Endothelial cell (in vitro differentiated cells): ENCODE results near the gene LGALS9. TPM values are rescaled to one million over a fixed set of nuclear protein-coding genes. Genes with fewer than 3 reads are reported as not detected.
A peak's percentile ranks its signal among the peaks of the same experiment; 100 is the strongest.
"Not testable (repeated sequence)": the region's sequence is repeated elsewhere in the genome, so short reads cannot be mapped to it uniquely, and the experiment has no call there.

Experiments
- DNase-seq: peaks from one replicate; pipeline ENCODE4 v3.0.0; 2021; ENCODE audit warnings: low spot score
- H3K27ac Mint-ChIP-seq: one replicate; pipeline ENCODE4 v1.8.0; 2021; ENCODE audit warnings: mixed read lengths, inconsistent platforms; ENCODE audit not compliant: unreplicated experiment
- H3K27me3 Mint-ChIP-seq: one replicate; pipeline ENCODE4 v1.8.0; 2021; ENCODE audit warnings: mild to moderate bottlenecking, moderate library complexity, mixed read lengths, inconsistent platforms; ENCODE audit not compliant: unreplicated experiment
- H3K36me3 Mint-ChIP-seq: one replicate; pipeline ENCODE4 v1.8.0; 2021; ENCODE audit warnings: mild to moderate bottlenecking, low read depth, mixed read lengths, inconsistent platforms; ENCODE audit not compliant: unreplicated experiment
- H3K4me1 Mint-ChIP-seq: one replicate; pipeline ENCODE4 v1.8.0; 2021; ENCODE audit warnings: mild to moderate bottlenecking, mixed read lengths, inconsistent platforms; ENCODE audit not compliant: unreplicated experiment
- H3K4me3 Mint-ChIP-seq: one replicate; pipeline ENCODE4 v1.8.0; 2021; ENCODE audit warnings: mild to moderate bottlenecking, mixed read lengths, inconsistent platforms; ENCODE audit not compliant: unreplicated experiment
- H3K9me3 Mint-ChIP-seq: one replicate; pipeline ENCODE4 v1.8.0; 2021; ENCODE audit warnings: mixed read lengths, inconsistent platforms; ENCODE audit not compliant: unreplicated experiment
- total RNA-seq: library from RNA; stranded (reverse); fragmentation: NEBNext Ultra II Directional; extraction: Animal tissue kit (Norgen Biotek cat#: 25700); gene quantifications from one replicate; pipeline ENCODE4 v1.2.1, GENCODE V29; 2021; ENCODE audit not compliant: unreplicated experiment
- TF ChIP-seq, protein P1 (sequence below): fragments of 200-600 bp; sonication (generic); IDR thresholded peaks from one replicate; pipeline ENCODE4 v1.5.0; 2021; ENCODE audit warnings: antibody characterized with exemption; ENCODE audit not compliant: unreplicated experiment

Gene LGALS9
- total RNA-seq, 1 donor from 2014 or later, result 5.8 TPM

DNA sequence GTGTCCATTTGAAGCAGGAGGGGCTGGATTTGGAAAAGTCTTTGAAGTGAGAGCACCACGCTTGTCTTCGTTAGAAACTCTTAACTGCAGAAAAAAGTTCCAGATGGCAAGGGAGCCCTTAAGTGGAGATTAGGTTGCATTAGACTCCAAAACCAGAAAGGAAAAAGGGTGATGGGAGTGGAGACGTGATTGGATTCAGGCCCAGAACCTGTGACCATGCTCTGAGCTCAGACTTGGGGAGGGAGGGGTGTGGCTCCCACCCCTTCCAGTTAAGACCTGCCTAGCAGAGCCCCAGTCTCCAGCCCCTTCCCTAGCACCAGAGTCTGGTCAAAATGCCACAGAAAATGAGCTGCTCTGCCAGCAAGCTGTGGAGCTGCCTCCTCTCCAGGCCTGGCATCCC lies 6.4 kb upstream of the LGALS9 start:
- no peak for DNase-seq
- H3K36me3 Mint-ChIP-seq, result peaks cover 49% of the 10 kb centered on the region
- H3K4me1 Mint-ChIP-seq, result peaks cover 14% of the 10 kb centered on the region
- peaks cover 4% of the 10 kb centered on the region for H3K27me3 Mint-ChIP-seq
- no peaks in the 10 kb centered on the region for H3K9me3 Mint-ChIP-seq
- peak overlapping the region; percentile 26 for H3K4me3 Mint-ChIP-seq
- no peak overlapping the region for H3K27ac Mint-ChIP-seq
- TF ChIP-seq, protein P1, sequence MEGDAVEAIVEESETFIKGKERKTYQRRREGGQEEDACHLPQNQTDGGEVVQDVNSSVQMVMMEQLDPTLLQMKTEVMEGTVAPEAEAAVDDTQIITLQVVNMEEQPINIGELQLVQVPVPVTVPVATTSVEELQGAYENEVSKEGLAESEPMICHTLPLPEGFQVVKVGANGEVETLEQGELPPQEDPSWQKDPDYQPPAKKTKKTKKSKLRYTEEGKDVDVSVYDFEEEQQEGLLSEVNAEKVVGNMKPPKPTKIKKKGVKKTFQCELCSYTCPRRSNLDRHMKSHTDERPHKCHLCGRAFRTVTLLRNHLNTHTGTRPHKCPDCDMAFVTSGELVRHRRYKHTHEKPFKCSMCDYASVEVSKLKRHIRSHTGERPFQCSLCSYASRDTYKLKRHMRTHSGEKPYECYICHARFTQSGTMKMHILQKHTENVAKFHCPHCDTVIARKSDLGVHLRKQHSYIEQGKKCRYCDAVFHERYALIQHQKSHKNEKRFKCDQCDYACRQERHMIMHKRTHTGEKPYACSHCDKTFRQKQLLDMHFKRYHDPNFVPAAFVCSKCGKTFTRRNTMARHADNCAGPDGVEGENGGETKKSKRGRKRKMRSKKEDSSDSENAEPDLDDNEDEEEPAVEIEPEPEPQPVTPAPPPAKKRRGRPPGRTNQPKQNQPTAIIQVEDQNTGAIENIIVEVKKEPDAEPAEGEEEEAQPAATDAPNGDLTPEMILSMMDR, result no peak

DNA sequence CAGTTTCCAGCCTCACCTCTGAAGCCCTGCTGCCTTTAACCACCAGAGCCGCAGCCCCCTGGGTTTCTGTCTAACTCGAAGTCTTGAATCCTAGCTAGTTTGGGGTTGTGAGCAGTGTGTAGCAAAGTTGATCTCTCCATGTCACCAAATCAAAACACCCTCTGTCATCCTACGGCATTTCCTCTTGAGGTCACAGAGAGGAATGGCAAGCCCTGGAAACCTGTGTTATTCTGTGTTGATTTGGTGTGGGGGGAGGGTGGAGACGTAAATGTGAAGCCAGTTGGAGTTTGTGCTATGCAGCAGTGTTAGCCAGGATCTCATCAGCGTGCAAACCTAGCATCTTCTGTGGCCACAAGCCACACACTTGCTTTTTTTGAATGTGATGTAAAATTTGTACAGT lies 5.1 kb upstream of the LGALS9 start:
- H3K27ac Mint-ChIP-seq, result no peak overlapping the region
- TF ChIP-seq, protein P1, result no peak
- no peak for DNase-seq

DNA sequence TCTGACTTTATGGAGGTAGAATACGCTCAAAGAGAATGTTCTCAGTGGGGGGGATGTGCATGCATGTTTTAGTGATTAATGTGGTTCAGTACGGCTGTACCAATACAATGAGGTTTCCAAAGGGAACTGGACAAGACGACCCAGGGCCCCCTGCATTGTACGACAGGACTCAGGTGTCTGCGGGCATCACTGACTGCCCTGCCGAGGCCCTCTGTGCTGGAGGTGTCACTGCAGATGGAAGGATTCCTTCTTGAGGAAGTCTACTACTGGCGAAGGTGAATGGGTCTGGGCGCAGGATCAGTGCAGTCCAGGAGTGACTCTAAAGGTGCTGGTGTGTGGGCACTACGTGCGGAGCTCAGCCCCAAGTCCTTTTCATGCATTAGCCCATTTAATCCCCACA lies 3.5 kb upstream of the LGALS9 start:
- peaks cover 31% of the 10 kb centered on the region for H3K36me3 Mint-ChIP-seq
- H3K9me3 Mint-ChIP-seq, result no peaks in the 10 kb centered on the region
- no peak overlapping the region for H3K27ac Mint-ChIP-seq
- peaks cover 2% of the 10 kb centered on the region for H3K4me1 Mint-ChIP-seq
- TF ChIP-seq, protein P1, result no peak
- DNase-seq, result no peak
- H3K4me3 Mint-ChIP-seq, result no peak overlapping the region
- H3K27me3 Mint-ChIP-seq, result peaks cover 2% of the 10 kb centered on the region

More for the DNA sequence above, 5.1 kb upstream of the LGALS9 start:
- Mint-ChIP-seq H3K4me1 (peaks cover 6% of the 10 kb centered on the region), H3K27me3 (peaks cover 3% of the 10 kb centered on the region), H3K36me3 (peaks cover 44% of the 10 kb centered on the region), H3K4me3 (peak overlapping the region; percentile 60), H3K9me3 (no peaks in the 10 kb centered on the region)

DNA sequence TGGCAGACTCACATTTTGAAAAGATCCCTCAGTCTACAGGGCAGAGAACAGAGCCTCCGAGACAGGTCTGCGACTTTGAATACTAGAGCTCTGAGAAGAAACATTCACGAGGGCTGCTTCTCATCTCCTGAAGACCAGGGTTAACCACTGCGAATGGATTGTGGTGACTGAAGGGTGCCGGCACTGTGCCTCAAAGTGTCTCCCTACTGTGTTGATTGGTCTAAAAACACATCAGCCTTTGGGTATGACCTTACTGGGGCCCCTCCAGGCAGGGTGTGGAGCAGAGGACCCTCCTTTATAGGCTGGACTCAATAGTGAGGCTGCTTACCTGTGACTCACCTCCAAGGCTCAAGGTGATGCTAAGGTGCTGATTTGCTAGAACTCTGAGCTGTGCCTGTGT lies 2.6 kb upstream of the LGALS9 start:
- peaks cover 2% of the 10 kb centered on the region for H3K27me3 Mint-ChIP-seq
- no peaks in the 10 kb centered on the region for H3K9me3 Mint-ChIP-seq
- H3K4me1 Mint-ChIP-seq, result peaks cover 2% of the 10 kb centered on the region
- DNase-seq, result no peak
- TF ChIP-seq, protein P1, result no peak
- H3K36me3 Mint-ChIP-seq, result peaks cover 24% of the 10 kb centered on the region
- H3K27ac Mint-ChIP-seq, result no peak overlapping the region
- no peak overlapping the region for H3K4me3 Mint-ChIP-seq

DNA sequence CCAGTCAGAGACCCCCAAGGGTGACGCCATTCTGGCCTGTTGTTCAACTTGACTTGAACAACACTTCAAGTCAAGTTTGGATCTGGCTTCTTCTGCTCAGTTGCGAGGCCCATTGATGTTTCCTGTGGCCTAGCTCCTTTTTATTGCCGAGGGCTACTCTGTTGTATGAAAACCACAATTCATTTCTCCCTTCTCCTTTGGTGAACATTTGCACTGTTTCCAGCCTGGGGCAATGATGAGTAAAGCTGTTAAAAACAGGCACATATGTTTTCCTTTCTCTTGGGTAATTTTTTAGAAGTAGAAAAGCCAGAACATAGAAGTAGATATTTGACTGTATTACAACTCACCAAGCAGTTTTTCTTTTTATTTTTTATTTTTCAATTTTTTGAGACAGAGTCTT lies 1.7 kb upstream of the LGALS9 start:
- H3K4me1 Mint-ChIP-seq, H3K9me3 Mint-ChIP-seq, H3K27ac Mint-ChIP-seq, H3K27me3 Mint-ChIP-seq, DNase-seq: not testable (repeated sequence)
- Mint-ChIP-seq H3K4me3 (peak overlapping the region; percentile 22), H3K36me3 (peaks cover 16% of the 10 kb centered on the region)

DNA sequence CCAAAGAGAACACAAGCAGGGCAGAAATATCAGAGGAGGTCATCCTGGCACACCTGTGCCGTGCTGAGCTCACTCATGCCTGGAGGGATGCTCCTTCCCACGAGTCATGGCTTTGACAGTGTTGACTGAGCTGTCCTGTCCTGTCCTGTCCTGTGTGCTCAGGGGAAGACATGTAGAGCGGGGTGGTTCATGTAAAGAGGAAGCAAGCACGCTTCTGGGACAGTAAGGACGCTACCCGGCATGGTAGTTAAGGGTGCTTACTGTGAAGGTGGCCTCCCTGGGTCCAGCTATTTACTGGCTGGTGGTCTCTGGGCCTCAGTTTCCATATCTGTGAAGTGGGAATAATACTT lies 398 bp downstream of the LGALS9 start:
- TF ChIP-seq, protein P1, result no peak
- no peak for DNase-seq
- H3K27me3 Mint-ChIP-seq, result no peaks in the 10 kb centered on the region
- peak overlapping the region; percentile 72 for H3K27ac Mint-ChIP-seq
- H3K9me3 Mint-ChIP-seq, result no peaks in the 10 kb centered on the region
- H3K4me1 Mint-ChIP-seq, result peaks cover 3% of the 10 kb centered on the region
- H3K4me3 Mint-ChIP-seq, result no peak overlapping the region
- peaks cover 9% of the 10 kb centered on the region for H3K36me3 Mint-ChIP-seq
